Activated naive CD4-positive, alpha-beta T cell treated with anti-CD3 and anti-CD28 coated beads, Interleukin-2, amount 50 U/mL, for 72 hours (primary cell): ENCODE data around the gene MALL. TPM values are rescaled to one million over a fixed set of nuclear protein-coding genes. Genes with fewer than 3 reads are reported as not detected.
"Not testable (repeated sequence)": the region's sequence is repeated elsewhere in the genome, so short reads cannot be mapped to it uniquely, and the experiment has no call there.

ENCODE experiments used
- ATAC-seq, 2 donors: fragments of 150-1000 bp; cut with Tn5 transposase; 2 replicates each; pipeline ENCODE4 v1.10.0; 2021; ENCODE audit warnings: mild to moderate bottlenecking in 2 of 2, moderate library complexity in 2 of 2
- DNase-seq, 2 donors: peaks; one replicate each; pipeline ENCODE4 v3.0.0; 2021 to 2022; ENCODE audit warnings: low spot score in 2 of 2
- H3K27ac Mint-ChIP-seq, 2 donors: one replicate each; pipeline ENCODE4 v1.8.0; 2022; ENCODE audit warnings: mild to moderate bottlenecking in 2 of 2, mixed read lengths in 2 of 2
- H3K36me3 Mint-ChIP-seq, 2 donors: one replicate each; pipeline ENCODE4 v1.8.0; 2022; ENCODE audit warnings: mixed read lengths in 2 of 2
- H3K9me3 Mint-ChIP-seq, 2 donors: one replicate each; pipeline ENCODE4 v1.8.0; 2022; ENCODE audit warnings: mixed read lengths in 2 of 2
- total RNA-seq, 2 donors: library from RNA; stranded (reverse); gene quantifications; one replicate each; pipeline ENCODE4 v1.2.3, GENCODE V29; 2022

MALL gene
- total RNA-seq, 2 donors from 2014 or later, result not detected

GRCh38 chr2:110048255-110049197 is 67.1 kb downstream of the MALL start:
- not testable (repeated sequence) for DNase-seq, H3K36me3 Mint-ChIP-seq, H3K27ac Mint-ChIP-seq, ATAC-seq, H3K9me3 Mint-ChIP-seq

GRCh38 chr2:110047225-110047624 is 68.4 kb downstream of the MALL start:
- H3K36me3 Mint-ChIP-seq, ATAC-seq, DNase-seq, H3K27ac Mint-ChIP-seq, H3K9me3 Mint-ChIP-seq: not testable (repeated sequence)

- ATAC-seq, H3K36me3 Mint-ChIP-seq, H3K27ac Mint-ChIP-seq, H3K9me3 Mint-ChIP-seq, DNase-seq: not testable (repeated sequence)
Measured at GRCh38 chr2:110041941-110042660, 73.5 kb downstream of the MALL start.

- not testable (repeated sequence) for H3K36me3 Mint-ChIP-seq, ATAC-seq, H3K27ac Mint-ChIP-seq, H3K9me3 Mint-ChIP-seq, DNase-seq
Measured at GRCh38 chr2:110037336-110037735, 78.3 kb downstream of the MALL start.

GRCh38 chr2:110035384-110035783 is 80.2 kb downstream of the MALL start:
- not testable (repeated sequence) for DNase-seq, H3K9me3 Mint-ChIP-seq, ATAC-seq, H3K36me3 Mint-ChIP-seq, H3K27ac Mint-ChIP-seq

GRCh38 chr2:110034935-110035334 is 80.7 kb downstream of the MALL start:
- not testable (repeated sequence) for H3K9me3 Mint-ChIP-seq, DNase-seq, ATAC-seq, H3K36me3 Mint-ChIP-seq, H3K27ac Mint-ChIP-seq

Other genes starting within 250 kb of the MALL start
- gene LIMS3, start 217.1 kb downstream of the MALL start, total RNA-seq, result 1 to 10 TPM in 1 of 2 donors, under 1 TPM in 1; 0.57 to 1.1 TPM
- gene NPHP1, start 89.2 kb upstream of the MALL start, total RNA-seq, result 1 to 10 TPM; 1.3 to 1.8 TPM
- 10 to 100 TPM; 43.9 to 61.3 TPM for gene MTLN, start 96.7 kb upstream of the MALL start, total RNA-seq